NCI-H1694 treated with DMSO at 0.1 percent for 48 hours (cell line): ENCODE data around the gene MAP2K7.
"Not testable (repeated sequence)": the region's sequence is repeated elsewhere in the genome, so short reads cannot be mapped to it uniquely, and the experiment has no call there.

Experiments used
- DNase-seq: peaks from one replicate; lab custom pipeline; 2025; lab: John Stamatoyannopoulos, UW

Gene MAP2K7

DNA sequence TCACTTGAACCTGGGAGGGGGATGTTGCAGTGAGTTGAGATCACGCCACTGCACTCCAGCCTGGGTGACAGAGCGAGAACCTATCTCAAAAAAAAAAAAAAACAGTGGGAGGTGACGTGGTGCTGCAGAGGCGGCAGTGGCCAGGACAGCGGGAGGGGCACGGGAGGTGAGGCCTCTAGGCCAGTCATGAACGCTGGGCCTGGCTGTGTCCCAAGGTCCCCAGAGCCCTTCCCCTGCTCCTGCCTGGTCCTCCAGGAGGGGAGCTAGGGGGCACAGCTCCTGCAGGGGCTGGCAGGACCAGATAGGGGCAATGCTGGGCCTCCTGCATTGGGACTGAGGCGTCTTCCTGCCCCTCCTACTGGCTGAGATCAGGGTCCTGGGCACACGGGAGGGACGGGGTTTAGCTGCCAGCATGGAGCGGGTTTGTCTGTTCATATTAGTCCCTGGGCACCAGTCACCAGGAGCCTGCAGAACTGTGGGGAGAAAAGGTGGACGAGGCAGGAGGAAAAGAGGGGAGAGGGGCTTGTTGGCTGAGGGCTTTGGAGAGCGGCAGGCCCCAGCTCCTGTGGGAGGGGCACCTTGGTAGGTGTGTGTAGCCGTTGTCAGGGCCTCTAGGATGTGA, 4.5 kb downstream of the MAP2K7 start:
- DNase-seq = no peak

DNA sequence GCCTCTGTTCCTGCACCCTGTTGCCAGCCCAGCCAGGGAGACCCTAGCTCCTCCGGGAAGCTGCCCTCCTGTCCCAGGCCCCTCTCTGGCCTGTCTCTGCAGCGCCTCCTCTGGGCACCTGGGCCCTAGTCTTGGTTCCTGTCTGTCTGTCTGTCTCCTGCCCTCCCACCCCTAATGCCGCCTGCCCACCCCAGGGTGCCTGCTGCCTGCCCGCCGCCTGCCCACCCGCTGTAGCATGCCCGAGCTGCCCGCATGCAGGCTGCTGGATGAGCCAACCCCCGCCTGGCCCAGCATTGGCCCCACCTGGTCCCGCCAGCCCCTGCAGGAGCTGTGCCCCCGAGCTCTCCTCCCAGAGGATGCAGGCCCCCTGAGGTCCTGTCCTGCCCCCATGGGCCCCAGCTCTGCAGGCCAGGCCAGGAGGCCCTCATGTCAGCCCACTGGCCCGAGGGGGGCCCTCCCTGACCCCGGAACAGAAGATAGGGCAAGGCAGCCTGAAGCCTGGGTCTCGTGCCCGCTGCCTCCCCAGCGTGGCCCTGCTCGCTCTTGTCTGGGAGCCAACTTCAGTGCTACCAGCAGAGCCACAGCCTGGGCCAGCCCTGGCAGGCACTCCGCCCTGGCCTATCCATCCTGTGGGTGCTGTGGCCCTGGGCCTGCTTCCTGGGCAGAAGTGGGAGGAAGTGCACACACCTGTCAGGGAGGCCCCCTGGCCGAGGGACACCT, 5.2 kb downstream of the MAP2K7 start:
- no peak for DNase-seq

DNA sequence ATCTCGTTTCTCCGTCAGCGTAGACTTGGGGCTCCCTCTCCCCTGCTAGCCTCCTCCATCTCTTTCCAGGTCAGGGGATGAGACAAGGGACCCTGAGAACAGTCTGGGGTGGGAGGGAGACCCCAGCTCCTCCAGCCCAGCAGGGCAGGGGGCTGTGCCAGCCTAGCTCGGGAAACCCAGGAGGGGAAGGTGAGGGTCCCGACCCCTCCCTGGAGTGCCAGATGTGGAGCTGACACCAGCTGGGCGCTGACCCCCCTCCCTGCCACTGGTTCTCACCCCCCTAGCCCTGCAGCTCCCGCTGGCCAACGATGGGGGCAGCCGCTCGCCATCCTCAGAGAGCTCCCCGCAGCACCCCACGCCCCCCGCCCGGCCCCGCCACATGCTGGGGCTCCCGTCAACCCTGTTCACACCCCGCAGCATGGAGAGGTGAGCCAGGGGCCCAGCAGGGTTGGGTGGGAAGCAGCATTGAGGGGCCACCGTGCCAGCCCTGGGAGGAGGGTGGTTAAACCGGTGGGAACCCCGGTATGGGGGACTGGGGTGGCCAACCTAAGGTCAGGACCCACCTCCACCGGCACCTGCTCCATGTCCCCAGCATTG, 5.9 kb downstream of the MAP2K7 start:
- no peak for DNase-seq

DNA sequence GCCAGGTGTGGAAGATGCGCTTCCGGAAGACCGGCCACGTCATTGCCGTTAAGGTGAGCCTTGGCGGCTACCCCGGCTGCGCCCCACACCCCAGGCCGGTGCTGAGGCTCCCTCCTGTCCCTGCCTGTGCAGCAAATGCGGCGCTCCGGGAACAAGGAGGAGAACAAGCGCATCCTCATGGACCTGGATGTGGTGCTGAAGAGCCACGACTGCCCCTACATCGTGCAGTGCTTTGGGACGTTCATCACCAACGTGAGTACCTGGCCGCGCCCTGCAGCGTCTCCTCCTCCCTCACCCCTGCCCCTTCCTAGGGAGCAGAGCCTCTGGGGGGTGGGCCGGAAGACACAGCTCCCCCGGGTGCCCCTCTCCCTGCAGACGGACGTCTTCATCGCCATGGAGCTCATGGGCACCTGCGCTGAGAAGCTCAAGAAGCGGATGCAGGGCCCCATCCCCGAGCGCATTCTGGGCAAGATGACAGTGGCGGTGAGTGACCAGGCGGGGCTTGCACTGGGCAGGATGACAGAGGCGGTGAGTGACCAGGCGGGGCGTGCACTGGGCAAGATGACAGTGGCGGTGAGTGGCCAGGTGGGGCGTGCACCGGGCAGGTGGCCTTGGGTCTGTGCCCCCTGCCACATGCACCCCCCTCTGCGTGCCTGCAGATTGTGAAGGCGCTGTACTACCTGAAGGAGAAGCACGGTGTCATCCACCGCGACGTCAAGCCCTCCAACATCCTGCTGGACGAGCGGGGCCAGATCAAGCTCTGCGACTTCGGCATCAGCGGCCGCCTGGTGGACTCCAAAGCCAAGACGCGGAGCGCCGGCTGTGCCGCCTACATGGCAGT, 6.9 kb downstream of the MAP2K7 start:
- no peak for DNase-seq

DNA sequence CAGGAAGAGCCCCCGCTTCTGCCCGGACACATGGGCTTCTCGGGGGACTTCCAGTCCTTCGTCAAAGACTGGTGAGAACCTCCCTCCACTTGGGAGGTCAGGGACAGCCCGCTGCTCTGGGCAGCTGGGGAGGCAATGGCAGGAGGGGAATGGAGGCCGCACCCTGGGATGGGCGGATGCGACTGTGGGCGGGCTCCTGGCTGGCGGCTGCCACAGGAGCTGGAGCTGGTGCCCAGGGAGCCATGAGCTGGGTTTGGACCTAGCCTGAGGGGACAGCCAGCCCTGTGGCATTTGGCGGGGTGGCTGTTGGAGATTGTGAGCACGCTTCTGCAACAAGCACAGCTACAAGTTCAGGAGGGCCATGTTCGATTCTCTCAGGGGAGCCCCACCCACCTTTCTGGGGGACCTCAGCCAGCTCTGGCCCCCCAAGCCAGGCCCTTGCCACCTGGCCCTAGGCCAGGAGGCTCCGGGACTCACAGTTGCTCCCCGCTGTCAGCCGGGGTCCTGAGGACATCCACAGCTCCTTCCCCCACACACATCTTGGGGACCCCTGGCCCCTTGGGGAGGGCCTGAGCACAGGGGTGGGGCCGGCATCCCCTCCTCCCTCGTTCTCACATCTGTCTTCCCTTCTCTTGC, 7.9 kb downstream of the MAP2K7 start:
- no peak for DNase-seq

DNA sequence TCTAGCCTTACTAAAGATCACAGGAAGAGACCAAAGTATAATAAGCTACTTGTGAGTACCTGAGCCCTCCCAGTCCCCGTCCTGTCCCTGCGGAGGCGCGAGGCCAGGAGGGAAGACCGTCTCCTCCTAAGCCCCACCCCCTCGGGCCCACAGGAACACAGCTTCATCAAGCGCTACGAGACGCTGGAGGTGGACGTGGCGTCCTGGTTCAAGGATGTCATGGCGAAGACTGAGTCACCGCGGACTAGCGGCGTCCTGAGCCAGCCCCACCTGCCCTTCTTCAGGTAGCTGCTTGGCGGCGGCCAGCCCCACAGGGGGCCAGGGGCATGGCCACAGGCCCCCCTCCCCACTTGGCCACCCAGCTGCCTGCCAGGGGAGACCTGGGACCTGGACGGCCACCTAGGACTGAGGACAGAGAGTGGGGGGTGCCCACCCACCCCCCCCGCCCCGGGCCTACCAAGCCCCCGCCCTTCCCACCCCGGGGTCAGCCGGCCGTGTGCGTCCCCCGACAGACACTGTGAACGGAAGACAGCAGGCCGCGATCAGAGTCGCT, 8.5 kb downstream of the MAP2K7 start:
- no peak for DNase-seq

DNA sequence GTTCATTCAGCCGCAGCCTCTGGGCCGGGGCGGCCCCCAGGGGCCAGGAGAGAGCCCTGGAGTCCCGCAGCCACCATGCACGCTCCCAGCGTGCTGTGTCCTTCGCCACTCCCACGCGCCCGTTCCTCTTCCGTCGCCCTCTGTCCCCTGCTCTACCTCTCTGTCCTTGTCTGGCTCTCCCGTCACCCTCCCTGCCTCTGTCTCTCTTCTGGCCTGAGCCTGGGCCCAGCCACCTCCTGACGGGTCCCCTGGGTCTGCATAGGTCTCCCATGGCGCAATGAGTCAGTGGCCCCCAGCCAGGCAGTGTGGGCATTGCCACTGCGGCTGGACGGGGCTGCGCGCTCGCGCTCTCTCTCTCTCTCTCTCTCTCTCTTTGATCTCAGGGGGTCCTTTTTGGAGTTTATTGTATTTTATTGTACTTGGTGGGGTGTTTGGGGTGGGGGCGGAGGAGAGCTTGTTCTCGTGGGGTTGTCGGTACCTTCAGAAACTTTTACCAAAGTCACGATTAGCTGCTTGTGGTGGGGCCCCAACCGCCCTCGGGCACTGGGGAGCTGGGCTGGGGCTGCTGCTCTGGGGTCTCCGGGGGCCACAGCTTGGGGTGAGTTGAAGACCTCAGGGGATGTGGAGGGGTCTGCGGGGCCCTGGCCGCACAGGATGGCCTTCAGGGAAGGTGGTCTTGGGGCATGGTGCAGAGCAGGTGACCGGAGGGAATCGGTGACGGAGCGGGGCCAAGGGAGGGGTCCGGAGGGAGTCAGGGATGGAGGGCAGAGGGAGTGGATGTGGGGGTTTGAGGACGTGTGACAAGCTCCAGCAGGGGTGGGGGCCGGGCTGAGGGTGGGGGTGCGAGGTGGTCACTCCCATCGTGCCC, 9.3 kb downstream of the MAP2K7 start:
- DNase-seq = no peak

DNA sequence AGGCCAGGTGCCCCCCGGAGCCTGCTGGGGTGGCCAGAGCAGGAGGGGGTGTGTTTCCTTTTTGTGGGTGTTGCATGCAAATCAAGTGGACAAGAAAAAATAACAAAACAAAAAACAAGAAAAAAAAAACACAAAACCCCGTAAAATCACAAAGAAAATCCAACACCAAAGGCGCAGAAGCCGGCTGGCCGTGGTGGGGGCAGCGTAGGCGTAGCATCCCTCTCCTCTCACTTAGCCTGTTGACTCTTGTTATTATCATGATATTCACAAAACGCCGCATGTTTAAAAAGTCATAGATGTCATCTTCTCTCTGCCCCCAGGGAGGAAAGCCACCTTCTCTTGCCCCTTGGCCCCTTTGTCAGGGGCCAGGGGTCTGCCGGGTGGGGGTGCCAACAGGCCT, 10.0 kb downstream of the MAP2K7 start:
- no peak for DNase-seq

DNA sequence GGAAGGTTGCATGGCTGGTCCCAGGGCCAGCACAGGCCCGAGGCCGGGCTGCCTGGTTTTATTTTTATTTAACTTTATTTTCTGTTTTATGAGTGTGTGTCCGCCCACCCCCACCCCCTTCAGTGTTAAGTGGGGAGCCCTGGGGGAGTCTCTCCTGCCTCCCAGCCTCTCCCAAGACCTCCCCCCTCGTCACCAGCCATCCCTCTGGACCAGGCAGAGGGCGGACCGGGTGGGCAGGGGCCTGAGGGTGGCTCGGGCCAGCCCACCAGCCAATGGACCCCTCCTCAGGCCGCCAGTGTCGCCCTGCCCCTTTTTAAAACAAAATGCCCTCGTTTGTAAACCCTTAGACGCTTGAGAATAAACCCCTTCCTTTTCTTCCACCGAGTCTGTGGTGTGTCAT, 10.4 kb downstream of the MAP2K7 start:
- no peak for DNase-seq

DNA sequence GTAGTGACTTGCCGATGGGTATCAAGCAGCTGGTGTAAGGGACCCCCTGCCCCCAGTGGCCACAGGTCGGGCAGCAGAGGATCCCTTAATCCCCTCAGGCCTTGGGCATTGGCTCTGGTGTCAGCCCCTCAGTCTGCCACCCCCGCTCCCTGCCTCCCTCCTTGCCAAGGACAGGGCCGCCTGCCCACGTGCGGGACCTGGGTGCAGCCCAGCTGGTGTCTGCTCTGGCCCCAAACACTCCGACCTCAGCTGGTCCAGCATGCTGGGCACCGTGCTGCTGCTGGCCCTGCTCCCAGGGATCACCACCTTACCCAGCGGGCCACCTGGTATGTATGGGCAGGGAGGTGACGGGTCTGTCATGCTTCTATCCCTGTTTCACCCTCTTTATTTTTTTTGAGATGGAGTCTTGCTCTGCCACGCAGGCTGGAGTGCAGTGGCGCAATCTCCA, 10.9 kb downstream of the MAP2K7 start, which contains the start of gene TGFBR3L:
Gene TGFBR3L (plus strand): TSS at position 233 of the 448 bp plus-strand sequence.
- DNase-seq = no peak

DNA sequence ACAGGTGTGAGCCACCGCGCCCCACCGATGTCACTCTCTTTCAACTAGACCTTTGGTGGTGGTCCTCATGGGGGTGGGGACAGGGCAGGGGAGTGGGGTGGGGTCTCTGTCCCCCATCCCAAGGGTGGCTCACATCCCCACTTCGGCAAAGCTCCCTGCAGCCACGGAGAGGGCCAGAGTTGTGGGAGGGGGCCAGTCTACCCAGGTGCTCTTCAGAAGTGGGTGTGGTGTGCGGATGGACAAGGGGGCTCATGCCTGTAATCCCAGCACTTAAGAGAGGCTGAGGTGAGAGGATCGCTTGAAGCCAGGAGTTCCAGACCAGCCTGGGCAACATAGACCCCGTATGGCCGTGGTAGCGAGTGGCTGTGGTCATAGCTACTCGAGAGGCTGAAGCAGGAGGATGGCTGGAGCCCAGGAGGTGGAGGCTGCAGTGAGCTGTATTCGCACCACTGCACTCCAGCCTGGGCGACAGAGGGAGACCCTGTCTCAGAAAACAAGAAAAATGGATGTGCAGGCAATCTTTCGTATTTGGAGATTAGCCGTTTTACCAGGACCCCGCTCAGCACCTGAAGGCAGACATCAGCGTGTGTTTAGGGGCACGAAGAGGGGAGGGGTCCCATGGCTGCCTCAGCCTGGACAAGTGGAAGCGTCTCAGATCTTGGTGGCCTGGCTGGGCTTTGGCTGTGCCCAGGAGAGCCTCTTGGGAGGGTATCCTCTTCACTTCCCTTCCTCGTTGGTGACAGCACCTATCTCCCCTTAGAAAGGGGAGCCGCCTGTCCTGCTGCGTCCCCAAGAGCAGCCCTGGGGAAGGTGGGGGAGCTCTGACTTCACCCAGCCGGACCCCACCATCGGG, 11.8 kb downstream of the MAP2K7 start:
- no peak for DNase-seq

DNA sequence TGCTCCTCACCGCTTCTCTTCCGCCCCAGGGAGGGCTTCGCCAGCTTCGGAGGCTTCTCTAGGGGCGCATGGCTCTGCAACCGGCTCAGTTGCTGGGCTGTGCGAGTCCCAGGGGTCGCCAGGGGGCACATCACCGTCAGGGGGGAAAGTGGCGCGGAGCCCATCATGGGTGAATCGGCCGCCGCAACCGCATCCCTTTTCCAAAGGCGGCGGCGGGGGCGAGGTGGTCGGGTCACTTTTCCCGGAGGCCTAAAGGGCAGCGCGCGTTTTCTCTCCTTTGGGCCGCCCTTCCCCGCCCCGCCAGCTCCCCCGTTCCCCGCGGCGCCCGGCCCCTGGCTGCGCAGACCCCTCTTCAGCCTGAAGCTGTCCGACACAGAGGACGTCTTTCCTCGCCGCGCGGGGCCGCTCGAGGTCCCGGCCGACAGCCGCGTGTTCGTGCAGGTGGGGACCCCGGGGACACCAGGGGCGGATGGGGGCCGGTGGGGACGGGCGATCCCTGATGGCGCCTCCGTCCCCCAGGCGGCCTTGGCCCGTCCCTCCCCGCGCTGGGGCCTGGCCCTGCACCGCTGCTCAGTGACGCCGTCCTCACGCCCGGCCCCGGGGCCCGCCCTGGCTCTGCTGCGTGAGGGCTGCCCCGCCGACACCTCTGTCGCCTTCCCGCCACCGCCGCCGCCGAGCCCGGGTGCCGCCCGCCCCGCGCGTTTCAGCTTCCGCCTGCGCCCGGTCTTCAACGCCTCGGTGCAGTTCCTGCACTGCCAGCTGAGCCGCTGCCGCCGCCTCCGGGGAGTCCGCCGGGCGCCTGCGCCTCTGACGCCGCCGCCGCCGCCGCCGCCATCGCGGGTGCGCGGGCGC, 12.7 kb downstream of the MAP2K7 start:
- no peak for DNase-seq

DNA sequence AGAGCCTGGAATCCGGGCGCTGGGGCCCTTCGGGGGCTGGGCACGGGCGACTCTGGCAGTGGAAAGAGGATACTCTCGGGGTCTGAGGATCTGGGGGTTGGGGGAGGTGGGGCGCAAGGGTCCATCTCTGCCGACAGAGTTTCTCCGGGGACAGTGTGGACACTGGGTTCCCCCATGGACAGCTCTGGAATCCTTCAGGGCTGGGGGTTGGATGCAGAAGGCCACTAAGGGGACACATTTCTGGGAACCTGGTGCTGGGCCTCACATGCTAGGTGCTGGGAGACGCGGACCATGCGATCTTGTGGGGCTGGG, 13.2 kb downstream of the MAP2K7 start:
- DNase-seq = no peak

DNA sequence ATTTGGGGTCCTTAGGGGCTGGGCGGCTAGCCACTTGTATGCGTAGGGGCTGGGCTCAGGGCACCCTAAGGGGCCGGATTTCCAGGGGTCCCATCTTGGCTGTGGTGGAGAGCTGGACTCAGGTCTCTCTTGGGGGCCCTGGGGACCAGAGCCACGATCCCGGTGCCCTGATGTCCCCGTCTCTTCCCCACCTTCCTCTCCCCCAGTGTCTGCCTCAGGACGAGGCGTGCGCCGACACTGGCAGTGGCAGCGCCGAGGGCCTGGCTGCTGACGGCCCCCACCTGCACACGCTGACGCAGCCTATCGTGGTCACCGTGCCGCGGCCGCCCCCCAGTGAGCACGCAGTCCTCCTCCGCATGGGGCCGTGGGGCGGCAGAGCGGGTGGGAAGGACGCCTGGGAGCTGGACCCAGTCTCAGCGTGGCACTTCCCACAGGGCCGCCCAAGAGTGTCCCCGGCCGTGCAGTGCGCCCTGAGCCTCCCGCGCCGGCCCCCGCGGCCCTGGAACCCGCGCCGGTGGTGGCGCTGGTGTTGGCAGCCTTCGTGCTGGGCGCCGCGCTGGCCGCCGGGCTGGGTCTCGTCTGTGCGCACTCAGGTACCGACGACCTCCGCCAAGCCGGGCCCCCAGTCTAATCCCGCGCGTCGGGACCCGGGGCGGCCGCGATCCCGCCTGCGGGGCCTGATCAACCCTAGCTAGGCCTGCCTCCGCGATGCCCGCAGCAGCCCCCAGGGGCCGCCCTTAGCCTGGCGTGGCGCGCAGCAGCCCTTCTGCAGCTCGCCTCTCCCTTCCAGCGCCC, 13.8 kb downstream of the MAP2K7 start:
- peak; percentile 40 for DNase-seq

DNA sequence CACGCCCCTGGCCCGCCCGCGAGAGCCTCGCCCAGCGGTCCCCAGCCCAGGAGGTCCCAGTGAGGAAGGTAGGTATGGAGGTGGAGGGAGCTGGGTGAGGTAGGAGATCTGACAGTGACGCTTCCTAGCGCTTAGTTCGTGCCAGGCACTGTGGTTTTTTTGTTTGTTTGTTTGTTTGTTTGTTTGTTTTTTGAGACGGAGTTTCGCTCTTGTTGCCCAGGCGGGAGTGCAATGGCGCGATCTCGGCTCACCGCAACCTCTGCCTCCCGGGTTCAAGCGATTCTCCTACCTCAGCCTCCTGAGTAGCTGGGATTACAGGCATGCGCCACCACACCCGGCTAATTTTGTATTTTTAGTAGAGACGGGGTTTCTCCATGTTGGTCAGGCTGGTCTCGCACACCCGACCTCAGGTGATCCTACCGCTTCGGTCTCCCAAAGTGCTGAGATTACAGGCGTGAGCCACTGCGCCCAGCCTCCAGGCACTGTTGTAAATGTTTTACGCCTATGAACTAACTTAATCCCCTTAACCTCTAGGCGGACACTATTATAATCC, 14.5 kb downstream of the MAP2K7 start:
- not testable (repeated sequence) for DNase-seq

DNA sequence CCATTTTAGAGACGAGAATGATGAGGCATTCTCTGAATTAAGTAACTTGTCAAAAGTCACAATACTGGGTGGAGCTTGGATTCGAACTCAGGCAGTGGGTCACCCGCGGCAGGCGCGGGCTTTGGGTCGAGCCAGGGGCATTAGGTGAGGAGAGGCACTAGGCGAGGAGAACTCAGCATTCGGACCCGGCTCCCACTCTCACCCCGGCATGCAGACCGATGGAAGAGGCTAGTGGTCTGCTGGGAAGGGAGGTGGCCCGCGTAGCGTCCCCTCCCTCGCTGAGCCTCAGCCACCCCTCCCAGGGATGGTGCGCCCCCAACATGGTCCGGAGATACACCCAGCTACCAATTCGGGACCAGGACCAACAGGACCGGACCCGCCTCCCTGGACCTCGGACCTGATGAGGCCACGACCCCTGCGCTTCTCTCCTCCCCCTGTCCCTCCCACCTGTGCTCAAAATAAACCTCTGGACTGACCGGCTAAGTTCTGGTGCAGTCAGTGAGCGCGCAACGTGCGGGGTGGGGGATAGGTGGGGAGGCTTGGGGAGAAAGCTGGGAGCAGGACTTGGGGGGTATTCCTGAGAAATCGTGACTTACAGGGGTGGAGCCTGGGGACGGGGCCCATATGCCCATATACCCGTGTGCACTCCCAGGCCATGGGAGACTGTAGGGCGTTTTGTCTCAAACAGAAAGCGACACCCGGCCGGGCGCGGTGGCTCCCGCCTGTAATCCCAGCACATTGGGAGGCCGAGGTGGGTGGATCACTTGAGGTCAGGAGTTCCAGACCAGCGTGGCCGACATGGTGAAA, 15.1 kb downstream of the MAP2K7 start:
- no peak for DNase-seq
